Measurements from ENCODE around the gene PYDC1.
"Not testable (repeated sequence)": the region's sequence is repeated elsewhere in the genome, so short reads cannot be mapped to it uniquely, and the experiment has no call there.

Gene PYDC1

GRCh38 chr16:31221357-31222160 lies 4.6 kb upstream of the PYDC1 start:
- no peak for DNase-seq (ENCODE audit: low read depth)

- DNase-seq (ENCODE audit: low read depth), result no peak
These were observed 2.3 kb upstream of the PYDC1 start for GRCh38 chr16:31219154-31219741.

- no peak for DNase-seq (ENCODE audit: low read depth)
These were observed 198 bp upstream of the PYDC1 start for GRCh38 chr16:31217136-31217530.

DNA sequence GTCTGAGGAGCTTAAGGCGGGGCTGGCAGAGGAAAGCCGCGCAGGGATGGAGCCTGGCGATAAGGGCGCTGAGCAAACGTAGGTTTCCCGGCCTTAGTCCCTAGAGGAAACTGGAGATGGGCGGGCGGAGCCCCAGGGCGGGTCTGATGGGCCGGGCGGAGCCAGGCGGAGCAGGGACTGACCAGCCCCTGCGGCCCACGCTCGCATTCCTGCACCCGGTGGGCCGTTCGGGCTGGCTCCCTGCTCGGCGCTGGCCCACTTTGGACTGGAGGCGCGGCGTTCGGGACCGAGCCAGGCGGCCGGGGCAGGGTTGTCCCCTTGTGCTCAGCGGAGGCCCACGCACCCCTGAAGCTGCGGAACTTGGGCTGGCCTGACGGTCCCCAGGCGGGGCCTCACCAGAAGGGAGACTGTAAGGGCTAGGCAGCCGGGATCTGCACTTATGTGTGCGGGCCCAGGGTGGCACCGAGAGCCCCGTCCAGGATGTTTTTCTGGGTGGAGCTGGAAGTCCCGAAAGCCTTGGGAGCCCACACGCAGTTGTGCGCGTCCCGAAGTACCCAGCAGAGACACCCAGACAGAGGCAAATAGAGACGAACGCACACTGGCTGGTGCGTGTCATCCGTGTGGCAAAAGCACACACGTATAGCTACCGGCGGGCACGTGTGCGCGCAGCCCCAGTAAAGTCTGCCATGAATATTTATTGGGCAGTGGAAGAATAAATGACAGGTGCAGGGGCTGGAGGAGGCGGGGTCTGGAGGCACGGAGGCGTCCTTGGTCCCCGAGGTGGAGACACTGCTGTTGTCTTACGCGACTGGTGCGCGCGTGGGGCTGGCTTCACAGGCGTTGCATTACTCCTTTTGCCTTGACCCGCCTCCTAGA lies 1.4 kb downstream of the PYDC1 start:
- peak; percentile 51 for DNase-seq (ENCODE audit: low read depth)

DNA sequence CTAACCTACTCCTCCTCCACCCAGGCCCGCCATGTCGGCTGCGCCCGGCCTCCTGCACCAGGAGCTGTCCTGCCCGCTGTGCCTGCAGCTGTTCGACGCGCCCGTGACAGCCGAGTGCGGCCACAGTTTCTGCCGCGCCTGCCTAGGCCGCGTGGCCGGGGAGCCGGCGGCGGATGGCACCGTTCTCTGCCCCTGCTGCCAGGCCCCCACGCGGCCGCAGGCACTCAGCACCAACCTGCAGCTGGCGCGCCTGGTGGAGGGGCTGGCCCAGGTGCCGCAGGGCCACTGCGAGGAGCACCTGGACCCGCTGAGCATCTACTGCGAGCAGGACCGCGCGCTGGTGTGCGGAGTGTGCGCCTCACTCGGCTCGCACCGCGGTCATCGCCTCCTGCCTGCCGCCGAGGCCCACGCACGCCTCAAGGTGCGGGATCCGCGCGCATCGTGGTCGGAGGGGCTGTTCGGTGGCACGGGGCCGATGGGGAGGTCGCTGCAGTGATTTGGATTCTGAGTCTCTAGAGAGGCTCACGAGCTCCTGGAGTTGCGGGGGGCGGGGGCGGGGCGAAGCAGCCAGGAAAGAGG lies 2.1 kb downstream of the PYDC1 start:
- no peak for DNase-seq (ENCODE audit: low read depth)

GRCh38 chr16:31213877-31214707 lies 2.8 kb downstream of the PYDC1 start, which contains the start of gene TRIM72:
Gene TRIM72, plus strand, starts transcription at chr16:31214119. Its CDS starts 620 bp downstream, at chr16:31214739.
- DNase-seq (ENCODE audit: low read depth), result no peak

- no peak for DNase-seq (ENCODE audit: low read depth)
These were observed 3.6 kb downstream of the PYDC1 start for GRCh38 chr16:31213342-31213741.

DNA sequence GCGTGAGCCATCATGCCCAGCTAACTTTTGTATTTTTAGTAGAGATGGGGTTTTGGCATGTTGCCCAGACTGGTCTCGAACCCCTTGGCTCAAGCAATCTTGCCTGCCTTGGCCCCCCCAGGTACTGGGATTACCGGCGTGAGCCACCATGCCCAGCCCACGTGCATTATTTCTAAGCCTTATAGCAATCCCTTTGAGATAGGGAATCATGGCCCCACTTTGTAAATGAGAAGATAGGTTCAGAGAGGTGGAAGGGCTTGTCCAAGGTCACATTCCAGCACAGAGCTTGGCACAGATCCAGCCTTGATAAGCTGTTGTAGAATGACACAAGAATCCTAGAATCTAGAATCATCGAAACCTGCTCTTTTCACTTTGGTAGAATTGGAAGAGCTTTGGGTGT lies 10.2 kb downstream of the PYDC1 start:
- no peak for DNase-seq (ENCODE audit: low read depth)

GRCh38 chr16:31204871-31205666 lies 11.9 kb downstream of the PYDC1 start:
- DNase-seq (ENCODE audit: low read depth), result no peak

GRCh38 chr16:31202414-31203375 lies 14.2 kb downstream of the PYDC1 start, which contains the start of gene PYCARD:
Gene PYCARD, minus strand, starts transcription at chr16:31202760. Its CDS starts 70 bp downstream, at chr16:31202690.
- peak; percentile 51 for DNase-seq (ENCODE audit: low read depth)

DNA sequence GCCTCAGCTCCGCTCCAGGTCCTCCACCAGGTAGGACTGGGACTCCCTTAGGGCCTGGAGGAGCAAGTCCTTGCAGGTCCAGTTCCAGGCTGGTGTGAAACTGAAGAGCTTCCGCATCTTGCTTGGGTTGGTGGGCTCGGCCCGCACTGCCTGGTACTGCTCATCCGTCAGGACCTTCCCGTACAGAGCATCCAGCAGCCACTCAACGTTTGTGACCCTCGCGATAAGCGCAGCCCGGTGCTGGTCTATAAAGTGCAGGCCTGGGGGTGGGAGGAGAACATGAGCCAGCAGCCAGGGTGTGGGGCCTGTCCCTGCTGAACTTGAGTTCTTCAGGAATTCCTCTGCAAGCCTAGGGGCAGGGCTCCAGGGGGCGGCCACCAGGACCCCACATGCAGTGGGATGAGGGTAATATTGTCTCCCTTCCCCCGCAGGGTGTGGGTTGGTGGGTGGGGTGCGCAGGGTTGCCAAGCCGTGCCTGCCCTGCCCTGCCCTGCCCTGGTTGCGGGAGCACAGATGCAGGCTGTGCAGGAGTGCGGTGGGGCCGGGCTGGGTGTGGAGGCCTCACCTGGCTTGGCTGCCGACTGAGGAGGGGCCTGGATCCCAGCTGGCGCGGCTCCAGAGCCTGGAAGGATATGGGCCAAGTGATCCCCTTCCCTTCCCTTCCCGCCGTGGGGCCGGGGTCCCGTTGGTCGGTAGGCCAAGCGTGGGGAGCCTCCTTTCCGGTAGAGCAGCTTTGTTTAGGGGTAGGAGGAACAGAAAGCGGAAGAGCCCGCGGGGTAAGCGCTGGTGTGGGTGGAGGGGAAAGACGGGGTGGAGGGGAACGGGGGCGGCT lies 15.1 kb downstream of the PYDC1 start:
- DNase-seq (ENCODE audit: low read depth), result no peak

DNA sequence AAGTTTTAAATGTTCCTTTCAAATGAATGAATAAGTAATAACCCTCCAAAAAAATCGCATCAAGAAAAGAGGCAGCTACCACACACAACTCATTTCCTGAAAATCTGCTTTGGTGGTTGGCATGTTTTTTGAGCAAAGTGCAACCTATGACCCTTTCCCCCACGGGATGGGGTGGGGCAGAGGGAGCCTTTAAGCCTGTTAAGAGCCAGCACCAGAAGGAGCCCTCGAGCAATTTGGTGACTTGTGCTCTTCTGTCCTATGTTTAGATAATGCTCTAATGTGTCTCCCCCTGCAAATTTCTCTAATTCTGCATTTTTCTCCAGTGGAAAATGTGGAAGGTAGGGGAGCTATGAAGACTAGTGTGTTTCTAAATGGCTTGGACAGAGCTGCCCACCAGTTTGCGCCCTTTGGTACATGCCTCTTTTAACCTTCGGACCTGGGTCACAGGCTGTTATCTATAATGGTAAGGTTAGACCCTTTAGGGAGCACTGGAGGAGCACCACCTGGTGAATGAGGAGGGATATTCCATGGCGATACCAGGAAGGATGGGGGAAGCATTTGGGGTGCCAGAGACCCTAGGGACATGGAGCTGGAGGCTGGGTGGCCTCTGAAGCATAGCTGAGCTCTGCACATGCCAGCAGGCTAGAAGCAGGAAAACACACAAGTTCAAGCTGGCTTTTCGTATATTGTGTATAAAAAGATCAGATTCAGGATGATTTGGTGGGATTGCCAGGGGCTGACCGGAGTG lies 15.9 kb downstream of the PYDC1 start:
- peak; percentile 48 for DNase-seq (ENCODE audit: low read depth)

DNA sequence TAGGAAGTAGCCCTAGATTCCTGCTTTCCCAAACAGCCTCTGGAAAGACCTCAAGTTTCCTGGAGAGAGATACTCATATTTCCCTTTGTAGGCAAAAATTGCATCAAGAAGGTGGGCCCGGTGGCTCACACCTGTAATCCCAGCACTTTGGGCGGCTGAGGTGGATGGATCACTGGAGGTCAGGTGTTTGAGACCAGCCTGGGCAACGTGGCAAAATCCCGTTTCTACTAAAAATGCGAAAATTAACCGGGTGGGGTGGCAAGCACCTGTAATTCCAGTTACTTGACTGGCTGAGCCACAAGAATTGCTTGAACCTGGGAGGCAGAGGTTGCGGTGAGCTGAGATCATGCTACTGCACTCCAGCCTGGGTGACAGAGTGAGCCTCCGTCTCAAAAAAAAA lies 16.8 kb downstream of the PYDC1 start:
- not testable (repeated sequence) for DNase-seq (ENCODE audit: low read depth)

DNA sequence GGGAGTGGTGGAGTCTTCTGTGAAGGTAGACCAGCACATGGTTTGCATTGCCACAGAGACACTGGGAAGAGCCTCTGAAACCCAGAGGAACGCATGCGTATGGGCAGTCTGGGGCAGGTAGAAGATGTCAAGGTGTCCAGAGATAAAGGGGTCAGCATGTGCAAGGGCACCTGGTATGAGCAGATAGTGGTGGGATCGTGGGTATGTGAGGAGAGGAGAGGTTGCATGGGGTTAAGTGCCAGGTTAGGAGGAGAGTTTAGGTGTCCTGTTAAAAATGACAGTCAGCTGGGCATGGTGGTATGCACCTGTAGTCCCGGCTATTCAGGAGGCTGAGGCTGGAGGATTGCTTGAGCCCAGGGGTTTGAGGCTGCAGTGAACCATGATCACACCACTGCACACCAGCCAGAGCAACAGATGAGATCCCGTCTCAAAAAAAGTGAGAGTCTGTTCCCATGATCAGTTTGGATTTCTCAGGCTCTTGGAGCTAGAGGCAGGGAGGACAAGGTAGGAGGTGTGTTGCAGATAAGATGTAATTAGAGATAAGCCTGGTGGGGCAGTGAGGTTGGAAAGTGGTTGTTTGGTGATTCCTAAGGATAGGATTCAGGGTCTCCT lies 17.4 kb downstream of the PYDC1 start:
- no peak for DNase-seq (ENCODE audit: low read depth)

DNA sequence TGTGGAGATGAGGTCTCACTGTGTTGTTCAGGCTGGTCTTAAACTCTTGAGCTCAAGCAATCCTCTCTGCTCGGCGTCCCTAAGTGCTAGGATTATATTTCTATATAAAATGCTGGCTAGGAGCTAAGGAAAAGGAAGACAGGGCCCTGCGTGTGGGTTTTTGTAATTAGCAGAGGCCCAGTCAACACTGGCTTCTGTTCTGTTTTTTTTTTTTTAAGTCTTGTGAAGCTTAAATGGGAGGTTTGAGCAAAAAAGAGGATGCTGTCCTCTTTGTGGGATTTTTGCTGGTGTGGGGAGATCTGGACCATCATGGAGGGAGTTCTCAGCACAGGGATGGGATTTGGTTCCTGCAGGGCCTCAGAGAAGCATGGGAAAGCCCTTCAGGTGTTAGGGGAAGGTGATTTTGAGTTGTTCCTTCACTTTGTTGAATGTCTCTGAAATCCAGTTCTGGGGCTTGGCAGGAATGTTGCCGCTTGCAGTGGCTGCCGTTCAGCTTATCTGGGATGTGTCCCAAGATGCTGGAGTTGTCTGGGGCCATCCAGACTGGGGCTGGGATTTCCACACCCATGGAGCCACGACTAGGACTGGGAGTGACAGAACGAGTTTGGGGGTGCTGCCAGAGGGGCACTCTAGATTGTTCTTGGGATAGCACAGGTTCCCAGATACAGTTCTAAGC lies 18.6 kb downstream of the PYDC1 start:
- no peak for DNase-seq (ENCODE audit: low read depth)

- DNase-seq (ENCODE audit: low read depth), result no peak
These were observed 20.4 kb downstream of the PYDC1 start for GRCh38 chr16:31196324-31197088.

All from fibroblast of gingiva (primary cell).